MM.1S (cell line): ENCODE data around the gene MKNK1.

Source experiments
- DNase-seq: peaks from one replicate; pipeline ENCODE4 v3.0.0-alpha.2; 2015
- H2AFZ ChIP-seq: fragments of 300-600 bp; sonication (generic); 2 replicates; pipeline ENCODE4 v1.6.0; 2016; ENCODE audit warnings: antibody characterized with exemption, low read length
- H3F3A ChIP-seq: fragments of 300-600 bp; sonication (generic); 2 replicates; pipeline ENCODE4 v1.6.1; 2016; ENCODE audit warnings: mild to moderate bottlenecking, antibody characterized with exemption, low read length, moderate library complexity, mixed read lengths; ENCODE audit not compliant: insufficient read depth
- H3K27ac ChIP-seq: fragments of 300-600 bp; sonication (generic); 2 replicates; pipeline ENCODE4 v1.5.1; 2016; ENCODE audit warnings: mild to moderate bottlenecking, low read length
- H3K27me3 ChIP-seq: fragments of 300-600 bp; sonication (generic); replicated peaks from 2 replicates; pipeline ENCODE4 v1.6.0; 2016; ENCODE audit warnings: low read length; ENCODE audit not compliant: insufficient read depth
- H3K36me3 ChIP-seq: fragments of 300-600 bp; sonication (generic); replicated peaks from 2 replicates; pipeline ENCODE4 v1.6.1; 2016; ENCODE audit warnings: mild to moderate bottlenecking, low read length, mixed read lengths; ENCODE audit not compliant: insufficient read depth
- H3K4me1 ChIP-seq: fragments of 300-600 bp; sonication (generic); 2 replicates; pipeline ENCODE4 v1.6.1; 2016; ENCODE audit warnings: low read length, mixed read lengths
- H3K4me2 ChIP-seq: fragments of 300-600 bp; sonication (generic); 2 replicates; pipeline ENCODE4 v1.6.0; 2016; ENCODE audit warnings: low read depth, low read length
- H3K4me3 ChIP-seq: fragments of 300-600 bp; sonication (generic); 2 replicates; pipeline ENCODE4 v1.5.1; 2016; ENCODE audit warnings: low read length, mixed read lengths
- H3K79me2 ChIP-seq: fragments of 300-600 bp; sonication (generic); 2 replicates; pipeline ENCODE4 v1.6.1; 2016; ENCODE audit warnings: mixed run types, low read length, mixed read lengths
- H3K9ac ChIP-seq: fragments of 300-600 bp; sonication (generic); 2 replicates; pipeline ENCODE4 v1.6.1; 2016; ENCODE audit warnings: low read length, mixed read lengths
- H3K9me2 ChIP-seq: fragments of 300-600 bp; sonication (generic); replicated peaks from 2 replicates; pipeline ENCODE4 v1.6.1; 2016; ENCODE audit warnings: mild to moderate bottlenecking, low read length, mixed read lengths; ENCODE audit not compliant: insufficient read depth
- H3K9me3 ChIP-seq: fragments of 300-600 bp; sonication (generic); replicated peaks from 2 replicates; pipeline ENCODE4 v1.6.1; 2016; ENCODE audit warnings: mild to moderate bottlenecking, low read length, mixed read lengths; ENCODE audit not compliant: insufficient read depth
- H4K20me1 ChIP-seq: fragments of 300-600 bp; sonication (generic); 2 replicates; pipeline ENCODE4 v1.6.1; 2016; ENCODE audit warnings: mild to moderate bottlenecking, low read length, moderate library complexity, mixed read lengths; ENCODE audit not compliant: insufficient read depth
- CTCF ChIP-seq: fragments of 300-600 bp; sonication (generic); IDR thresholded peaks from 2 replicates; pipeline ENCODE4 v1.5.1; 2016; ENCODE audit warnings: antibody characterized with exemption, low read length, mixed read lengths
- EZH2 ChIP-seq: fragments of 300-600 bp; sonication (generic); optimal IDR thresholded peaks from 2 replicates; pipeline ENCODE3; 2017; ENCODE audit warnings: low read depth, mild to moderate bottlenecking, antibody characterized with exemption, low read length, mixed read lengths
- EZH2phosphoT487 ChIP-seq: fragments of 300-600 bp; sonication (generic); IDR thresholded peaks from 2 replicates; pipeline ENCODE4 v1.6.1; 2018; ENCODE audit warnings: antibody characterized with exemption, low read length

Gene MKNK1

GRCh38 chr1:46619656-46620258, 15.7 kb upstream of the MKNK1 start:
- H4K20me1 ChIP-seq, result no peaks in the 10 kb centered on the region
- no peaks in the 10 kb centered on the region for H3K9me3 ChIP-seq
- peaks cover 27% of the 10 kb centered on the region for H3K4me1 ChIP-seq
- H3K9ac ChIP-seq, result no peak overlapping the region
- no peaks in the 10 kb centered on the region for H3K36me3 ChIP-seq
- H3K79me2 ChIP-seq, result peaks cover 10% of the 10 kb centered on the region
- H3K4me2 ChIP-seq, result no peak overlapping the region
- H3F3A ChIP-seq, result peaks cover 3% of the 10 kb centered on the region; the same call in 1 of the 2 replicates
- H3K27me3 ChIP-seq, result no peaks in the 10 kb centered on the region
- H2AFZ ChIP-seq, result no peak overlapping the region
- no peak for DNase-seq
- TF ChIP-seq EZH2 (no peak), CTCF (no peak), EZH2phosphoT487 (no peak)
- no peak overlapping the region for H3K4me3 ChIP-seq
- H3K27ac ChIP-seq, result no peak overlapping the region
- H3K9me2 ChIP-seq, result no peaks in the 10 kb centered on the region

DNA sequence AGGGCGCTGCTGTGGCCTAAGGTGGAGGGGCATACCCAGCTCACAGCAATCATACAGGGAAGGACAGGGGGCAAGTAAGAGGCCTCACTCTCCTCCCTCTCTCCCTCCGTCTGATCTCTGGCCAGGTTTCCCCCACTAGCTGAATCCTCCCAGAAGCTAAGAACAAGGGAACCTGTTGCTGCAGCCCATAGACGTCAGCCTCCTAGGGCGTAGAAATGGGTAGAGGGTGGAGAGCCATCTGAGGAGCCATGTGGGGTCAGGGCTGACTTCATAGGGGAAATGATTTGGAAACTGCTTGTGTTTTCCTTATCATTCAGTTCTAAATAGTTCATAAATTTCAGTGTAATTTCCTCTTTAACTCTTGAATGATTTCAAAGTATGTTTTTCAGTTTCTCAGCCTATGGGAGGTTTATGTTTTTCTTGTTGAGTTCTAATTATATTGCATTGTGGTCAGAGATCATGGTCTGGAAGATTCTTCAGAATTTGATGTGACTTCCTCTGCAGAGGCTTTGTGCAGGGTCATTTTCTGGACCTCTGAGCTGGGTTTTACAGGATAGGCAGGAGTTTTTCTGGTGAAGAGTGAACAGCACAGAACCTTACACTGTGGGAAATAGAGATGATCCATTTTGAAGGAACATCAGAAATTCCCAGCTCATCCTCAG, 14.8 kb upstream of the MKNK1 start:
- peaks cover 33% of the 10 kb centered on the region for H3K4me1 ChIP-seq
- no peaks in the 10 kb centered on the region for H3K36me3 ChIP-seq
- no peaks in the 10 kb centered on the region for H4K20me1 ChIP-seq
- H3K27me3 ChIP-seq, result no peaks in the 10 kb centered on the region
- H3K9me2 ChIP-seq, result no peaks in the 10 kb centered on the region
- peaks cover 3% of the 10 kb centered on the region; the same call in 1 of the 2 replicates for H3F3A ChIP-seq
- no peak for TF ChIP-seq EZH2
- no peak for TF ChIP-seq CTCF
- TF ChIP-seq EZH2phosphoT487, result no peak
- H3K9me3 ChIP-seq, result no peaks in the 10 kb centered on the region
- H3K27ac ChIP-seq, result no peak overlapping the region
- no peak overlapping the region; the same call in 1 of the 2 replicates for H2AFZ ChIP-seq
- peaks cover 10% of the 10 kb centered on the region for H3K79me2 ChIP-seq
- no peak for DNase-seq
- no peak overlapping the region for H3K4me3 ChIP-seq
- H3K9ac ChIP-seq, result no peak overlapping the region
- peak overlapping the region; percentile 13; the same call in 1 of the 2 replicates for H3K4me2 ChIP-seq

GRCh38 chr1:46617833-46618232, 13.8 kb upstream of the MKNK1 start:
- DNase-seq, result no peak
- Histone ChIP-seq H2AFZ (no peak overlapping the region), H3K4me1 (peaks cover 34% of the 10 kb centered on the region), H3F3A (peaks cover 3% of the 10 kb centered on the region; the same call in 1 of the 2 replicates), H3K36me3 (no peaks in the 10 kb centered on the region), H3K79me2 (peaks cover 10% of the 10 kb centered on the region), H3K27ac (no peak overlapping the region), H3K9ac (no peak overlapping the region), H3K4me2 (no peak overlapping the region), H4K20me1 (no peaks in the 10 kb centered on the region), H3K9me2 (no peaks in the 10 kb centered on the region), H3K4me3 (no peak overlapping the region), H3K9me3 (no peaks in the 10 kb centered on the region), H3K27me3 (no peaks in the 10 kb centered on the region)
- no peak for TF ChIP-seq EZH2
- TF ChIP-seq EZH2phosphoT487, result no peak
- no peak for TF ChIP-seq CTCF
